ENCODE data around the gene LGR5. TPM values are rescaled to one million over a fixed set of nuclear protein-coding genes. Genes with fewer than 3 reads are reported as not detected.

Gene LGR5
- total and polyA plus RNA-seq, 2 of the 13 experiments (the other 11 are each of a cell fraction or from before 2014, with no cell fraction given), result 37.0 to 121 TPM

DNA sequence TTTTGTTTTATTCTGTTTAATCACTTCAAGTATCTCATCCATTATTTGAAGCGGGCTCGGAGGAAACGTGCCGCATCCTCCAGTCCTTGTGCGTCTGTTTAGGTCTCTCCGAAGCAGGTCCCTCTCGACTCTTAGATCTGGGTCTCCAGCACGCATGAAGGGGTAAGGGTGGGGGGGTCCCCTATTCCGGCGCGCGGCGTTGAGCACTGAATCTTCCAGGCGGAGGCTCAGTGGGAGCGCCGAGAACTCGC, 311 bp upstream of the LGR5 start (continued):
- TF ChIP-seq, protein P1, sequence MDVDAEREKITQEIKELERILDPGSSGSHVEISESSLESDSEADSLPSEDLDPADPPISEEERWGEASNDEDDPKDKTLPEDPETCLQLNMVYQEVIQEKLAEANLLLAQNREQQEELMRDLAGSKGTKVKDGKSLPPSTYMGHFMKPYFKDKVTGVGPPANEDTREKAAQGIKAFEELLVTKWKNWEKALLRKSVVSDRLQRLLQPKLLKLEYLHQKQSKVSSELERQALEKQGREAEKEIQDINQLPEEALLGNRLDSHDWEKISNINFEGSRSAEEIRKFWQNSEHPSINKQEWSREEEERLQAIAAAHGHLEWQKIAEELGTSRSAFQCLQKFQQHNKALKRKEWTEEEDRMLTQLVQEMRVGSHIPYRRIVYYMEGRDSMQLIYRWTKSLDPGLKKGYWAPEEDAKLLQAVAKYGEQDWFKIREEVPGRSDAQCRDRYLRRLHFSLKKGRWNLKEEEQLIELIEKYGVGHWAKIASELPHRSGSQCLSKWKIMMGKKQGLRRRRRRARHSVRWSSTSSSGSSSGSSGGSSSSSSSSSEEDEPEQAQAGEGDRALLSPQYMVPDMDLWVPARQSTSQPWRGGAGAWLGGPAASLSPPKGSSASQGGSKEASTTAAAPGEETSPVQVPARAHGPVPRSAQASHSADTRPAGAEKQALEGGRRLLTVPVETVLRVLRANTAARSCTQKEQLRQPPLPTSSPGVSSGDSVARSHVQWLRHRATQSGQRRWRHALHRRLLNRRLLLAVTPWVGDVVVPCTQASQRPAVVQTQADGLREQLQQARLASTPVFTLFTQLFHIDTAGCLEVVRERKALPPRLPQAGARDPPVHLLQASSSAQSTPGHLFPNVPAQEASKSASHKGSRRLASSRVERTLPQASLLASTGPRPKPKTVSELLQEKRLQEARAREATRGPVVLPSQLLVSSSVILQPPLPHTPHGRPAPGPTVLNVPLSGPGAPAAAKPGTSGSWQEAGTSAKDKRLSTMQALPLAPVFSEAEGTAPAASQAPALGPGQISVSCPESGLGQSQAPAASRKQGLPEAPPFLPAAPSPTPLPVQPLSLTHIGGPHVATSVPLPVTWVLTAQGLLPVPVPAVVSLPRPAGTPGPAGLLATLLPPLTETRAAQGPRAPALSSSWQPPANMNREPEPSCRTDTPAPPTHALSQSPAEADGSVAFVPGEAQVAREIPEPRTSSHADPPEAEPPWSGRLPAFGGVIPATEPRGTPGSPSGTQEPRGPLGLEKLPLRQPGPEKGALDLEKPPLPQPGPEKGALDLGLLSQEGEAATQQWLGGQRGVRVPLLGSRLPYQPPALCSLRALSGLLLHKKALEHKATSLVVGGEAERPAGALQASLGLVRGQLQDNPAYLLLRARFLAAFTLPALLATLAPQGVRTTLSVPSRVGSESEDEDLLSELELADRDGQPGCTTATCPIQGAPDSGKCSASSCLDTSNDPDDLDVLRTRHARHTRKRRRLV (CRISPR knock-in tag; IDR thresholded peaks at IDR 0.05), result no peak
- TF ChIP-seq ARNT (IDR thresholded peaks at IDR 0.05) (no peak), ASH2L (IDR thresholded peaks at IDR 0.05; ENCODE audit: insufficient read length, low read depth, low read length) (peak; percentile 77), CCDC6 (CRISPR knock-in tag; IDR thresholded peaks at IDR 0.05) (no peak), ZNF101 (CRISPR knock-in tag; IDR thresholded peaks at IDR 0.05; ENCODE audit: borderline replicate concordance, low read depth) (0 out of 2 replicates have a peak, but pooled peaks have one; percentile 5), ZNF780A (CRISPR knock-in tag; IDR thresholded peaks at IDR 0.05) (0 out of 2 replicates have a peak, but pooled peaks have one; percentile 35), PCBP1 (IDR thresholded peaks at IDR 0.05; ENCODE audit: borderline replicate concordance, low read depth, low read length) (no peak), ZBTB3 (CRISPR knock-in tag; IDR thresholded peaks at IDR 0.05; ENCODE audit: borderline replicate concordance, low read depth) (0 out of 2 replicates have a peak, but pooled peaks have one; percentile 27), ZNF773 (CRISPR knock-in tag; IDR thresholded peaks at IDR 0.05; ENCODE audit: borderline replicate concordance) (no peak), HOXA5 (CRISPR knock-in tag; IDR thresholded peaks at IDR 0.05) (no peak), ZNF724P (CRISPR knock-in tag; IDR thresholded peaks at IDR 0.05; ENCODE audit: borderline replicate concordance) (0 out of 2 replicates have a peak, but pooled peaks have one; percentile 69), MED13 (CRISPR knock-in tag; IDR thresholded peaks at IDR 0.05) (no peak)
- TF ChIP-seq, protein P2, sequence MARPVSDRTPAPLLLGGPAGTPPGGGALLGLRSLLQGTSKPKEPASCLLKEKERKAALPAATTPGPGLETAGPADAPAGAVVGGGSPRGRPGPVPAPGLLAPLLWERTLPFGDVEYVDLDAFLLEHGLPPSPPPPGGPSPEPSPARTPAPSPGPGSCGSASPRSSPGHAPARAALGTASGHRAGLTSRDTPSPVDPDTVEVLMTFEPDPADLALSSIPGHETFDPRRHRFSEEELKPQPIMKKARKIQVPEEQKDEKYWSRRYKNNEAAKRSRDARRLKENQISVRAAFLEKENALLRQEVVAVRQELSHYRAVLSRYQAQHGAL (CRISPR knock-in tag; IDR thresholded peaks at IDR 0.05; ENCODE audit: not compliant biosample characterization), result no peak
- TF ChIP-seq, protein P3, sequence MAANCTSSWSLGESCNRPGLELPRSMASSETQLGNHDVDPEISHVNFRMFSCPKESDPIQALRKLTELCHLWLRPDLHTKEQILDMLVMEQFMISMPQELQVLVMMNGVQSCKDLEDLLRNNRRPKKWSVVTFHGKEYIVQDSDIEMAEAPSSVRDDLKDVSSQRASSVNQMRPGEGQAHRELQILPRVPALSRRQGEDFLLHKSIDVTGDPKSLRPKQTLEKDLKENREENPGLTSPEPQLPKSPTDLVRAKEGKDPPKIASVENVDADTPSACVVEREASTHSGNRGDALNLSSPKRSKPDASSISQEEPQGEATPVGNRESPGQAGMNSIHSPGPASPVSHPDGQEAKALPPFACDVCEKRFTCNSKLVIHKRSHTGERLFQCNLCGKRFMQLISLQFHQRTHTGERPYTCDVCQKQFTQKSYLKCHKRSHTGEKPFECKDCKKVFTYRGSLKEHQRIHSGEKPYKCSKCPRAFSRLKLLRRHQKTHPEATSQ (CRISPR knock-in tag; IDR thresholded peaks at IDR 0.05; ENCODE audit: borderline replicate concordance), result 0 out of 2 replicates have a peak, but pooled peaks have one; percentile 10
- TF ChIP-seq, protein P4, sequence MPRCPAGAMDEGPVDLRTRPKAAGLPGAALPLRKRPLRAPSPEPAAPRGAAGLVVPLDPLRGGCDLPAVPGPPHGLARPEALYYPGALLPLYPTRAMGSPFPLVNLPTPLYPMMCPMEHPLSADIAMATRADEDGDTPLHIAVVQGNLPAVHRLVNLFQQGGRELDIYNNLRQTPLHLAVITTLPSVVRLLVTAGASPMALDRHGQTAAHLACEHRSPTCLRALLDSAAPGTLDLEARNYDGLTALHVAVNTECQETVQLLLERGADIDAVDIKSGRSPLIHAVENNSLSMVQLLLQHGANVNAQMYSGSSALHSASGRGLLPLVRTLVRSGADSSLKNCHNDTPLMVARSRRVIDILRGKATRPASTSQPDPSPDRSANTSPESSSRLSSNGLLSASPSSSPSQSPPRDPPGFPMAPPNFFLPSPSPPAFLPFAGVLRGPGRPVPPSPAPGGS (CRISPR knock-in tag; IDR thresholded peaks at IDR 0.05), result no peak
- TF ChIP-seq, protein P5, sequence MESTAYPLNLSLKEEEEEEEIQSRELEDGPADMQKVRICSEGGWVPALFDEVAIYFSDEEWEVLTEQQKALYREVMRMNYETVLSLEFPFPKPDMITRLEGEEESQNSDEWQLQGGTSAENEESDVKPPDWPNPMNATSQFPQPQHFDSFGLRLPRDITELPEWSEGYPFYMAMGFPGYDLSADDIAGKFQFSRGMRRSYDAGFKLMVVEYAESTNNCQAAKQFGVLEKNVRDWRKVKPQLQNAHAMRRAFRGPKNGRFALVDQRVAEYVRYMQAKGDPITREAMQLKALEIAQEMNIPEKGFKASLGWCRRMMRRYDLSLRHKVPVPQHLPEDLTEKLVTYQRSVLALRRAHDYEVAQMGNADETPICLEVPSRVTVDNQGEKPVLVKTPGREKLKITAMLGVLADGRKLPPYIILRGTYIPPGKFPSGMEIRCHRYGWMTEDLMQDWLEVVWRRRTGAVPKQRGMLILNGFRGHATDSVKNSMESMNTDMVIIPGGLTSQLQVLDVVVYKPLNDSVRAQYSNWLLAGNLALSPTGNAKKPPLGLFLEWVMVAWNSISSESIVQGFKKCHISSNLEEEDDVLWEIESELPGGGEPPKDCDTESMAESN (CRISPR knock-in tag; conservative IDR thresholded peaks at IDR 0.05), result 0 out of 2 replicates have a peak, but pooled peaks have one; percentile 14
- TF ChIP-seq, protein P6, sequence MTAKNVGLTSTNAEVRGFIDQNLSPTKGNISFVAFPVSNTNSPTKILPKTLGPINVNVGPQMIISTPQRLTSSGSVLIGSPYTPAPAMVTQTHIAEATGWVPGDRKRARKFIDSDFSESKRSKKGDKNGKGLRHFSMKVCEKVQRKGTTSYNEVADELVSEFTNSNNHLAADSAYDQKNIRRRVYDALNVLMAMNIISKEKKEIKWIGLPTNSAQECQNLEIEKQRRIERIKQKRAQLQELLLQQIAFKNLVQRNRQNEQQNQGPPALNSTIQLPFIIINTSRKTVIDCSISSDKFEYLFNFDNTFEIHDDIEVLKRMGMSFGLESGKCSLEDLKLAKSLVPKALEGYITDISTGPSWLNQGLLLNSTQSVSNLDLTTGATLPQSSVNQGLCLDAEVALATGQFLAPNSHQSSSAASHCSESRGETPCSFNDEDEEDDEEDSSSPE (CRISPR knock-in tag; IDR thresholded peaks at IDR 0.05), result no peak
